CD14-positive monocyte (primary cell): ENCODE measurements around the gene ZNF334. TPM values are rescaled to one million over a fixed set of nuclear protein-coding genes. Genes with fewer than 3 reads are reported as not detected.

Experiments
- DNase-seq, 3 donors: peaks; one replicate each; pipeline ENCODE4 v3.0.0-alpha.2; 2011 to 2022
- H2AFZ ChIP-seq: 2 replicates; pipeline ENCODE4 v1.6.0; 2012; ENCODE audit warnings: mild to moderate bottlenecking, low read depth, low read length, inconsistent platforms; ENCODE audit not compliant: insufficient read depth, poor library complexity, severe bottlenecking
- H3K27ac ChIP-seq, 2 donors: 1 replicate in 1 of 2; 2 replicates in 1 of 2; pipeline ENCODE4 v1.5.1; 2012 to 2013; ENCODE audit warnings: low read length in 2 of 2, control low read depth in 1 of 2, inconsistent platforms in 1 of 2, low read depth in 1 of 2, mild to moderate bottlenecking in 1 of 2
- H3K27me3 ChIP-seq, 2 donors: one replicate each; pipeline versions ENCODE4 v1.6.0 to v1.6.1; 2011 to 2013; ENCODE audit warnings: low read length in 2 of 2; ENCODE audit not compliant: control insufficient read depth in 2 of 2, insufficient read depth in 2 of 2
- H3K36me3 ChIP-seq, 2 donors: replicated peaks in 1 of 2; 1 replicate in 1 of 2; 2 replicates in 1 of 2; pipeline versions ENCODE4 v1.5.1 to v1.6.1; 2012 to 2013; ENCODE audit warnings: low read length in 2 of 2, control low read depth in 1 of 2, inconsistent platforms in 1 of 2, mild to moderate bottlenecking in 1 of 2; ENCODE audit not compliant: insufficient read depth in 2 of 2, control insufficient read depth in 1 of 2
- H3K4me1 ChIP-seq, 2 donors: 1 replicate in 1 of 2; 2 replicates in 1 of 2; pipeline versions ENCODE4 v1.5.1 to v1.6.1; 2012 to 2013; ENCODE audit warnings: low read length in 2 of 2, control low read depth in 1 of 2, inconsistent platforms in 1 of 2, mild to moderate bottlenecking in 1 of 2, moderate library complexity in 1 of 2; ENCODE audit not compliant: insufficient read depth in 2 of 2, control insufficient read depth in 1 of 2
- H3K4me2 ChIP-seq: replicated peaks from 2 replicates; pipeline ENCODE3; 2012; ENCODE audit warnings: low read length, moderate library complexity, mild to moderate bottlenecking; ENCODE audit not compliant: poor library complexity, severe bottlenecking; ENCODE audit errors: extremely low read depth
- H3K4me3 ChIP-seq, 3 experiments: fragments of 200-600 bp in 1 of 3; sonication (generic) in 1 of 3; replicated peaks in 1 of 3; 1 replicate in 2 of 3; 2 replicates in 1 of 3; pipeline ENCODE4 v1.5.1; 2011 to 2013; ENCODE audit warnings: low read length in 3 of 3, mild to moderate bottlenecking in 3 of 3, control low read depth in 2 of 3, low read depth in 2 of 3, inconsistent platforms in 1 of 3, moderate library complexity in 1 of 3
- H3K79me2 ChIP-seq: 2 replicates; pipeline ENCODE4 v1.6.0; 2012; ENCODE audit warnings: mild to moderate bottlenecking, control low read depth, inconsistent platforms, low read length, moderate library complexity; ENCODE audit not compliant: insufficient read depth
- H3K9ac ChIP-seq: 2 replicates; pipeline ENCODE4 v1.6.0; 2017; ENCODE audit warnings: low read length, mild to moderate bottlenecking; ENCODE audit not compliant: insufficient read depth, poor library complexity, severe bottlenecking
- H3K9me3 ChIP-seq, 2 donors: replicated peaks in 1 of 2; 1 replicate in 1 of 2; 2 replicates in 1 of 2; pipeline versions ENCODE4 v1.5.1 to v1.6.1; 2012 to 2013; ENCODE audit warnings: low read length in 2 of 2, control low read depth in 1 of 2; ENCODE audit not compliant: control insufficient read depth in 1 of 2, insufficient read depth in 1 of 2
- H4K20me1 ChIP-seq: 2 replicates; pipeline ENCODE4 v1.6.0; 2012; ENCODE audit warnings: mild to moderate bottlenecking, low read length, control low read depth, moderate library complexity; ENCODE audit not compliant: insufficient read depth
- H3K27ac Mint-ChIP-seq, 7 donors: one replicate each; pipeline ENCODE4 v1.8.0; 2020; ENCODE audit warnings: mild to moderate bottlenecking in 7 of 7, mixed read lengths in 7 of 7, moderate library complexity in 6 of 7, inconsistent platforms in 2 of 7
- H3K27me3 Mint-ChIP-seq, 3 donors: one replicate each; pipeline ENCODE4 v1.8.0; 2021 to 2022; ENCODE audit warnings: low read depth in 3 of 3, mild to moderate bottlenecking in 3 of 3, mixed read lengths in 3 of 3, moderate library complexity in 3 of 3, inconsistent platforms in 1 of 3
- H3K36me3 Mint-ChIP-seq, 2 donors: one replicate each; pipeline ENCODE4 v1.8.0; 2020; ENCODE audit warnings: mixed read lengths in 2 of 2, inconsistent platforms in 1 of 2, mild to moderate bottlenecking in 1 of 2
- H3K4me1 Mint-ChIP-seq: one replicate; pipeline ENCODE4 v1.8.0; 2020; ENCODE audit warnings: mild to moderate bottlenecking, mixed read lengths
- H3K4me3 Mint-ChIP-seq, 2 donors: one replicate each; pipeline ENCODE4 v1.8.0; 2020; ENCODE audit warnings: mild to moderate bottlenecking in 2 of 2, mixed read lengths in 2 of 2, moderate library complexity in 1 of 2
- H3K9me3 Mint-ChIP-seq, 7 donors: one replicate each; pipeline ENCODE4 v1.8.0; 2020 to 2022; ENCODE audit warnings: mixed read lengths in 7 of 7, mild to moderate bottlenecking in 6 of 7, moderate library complexity in 6 of 7, inconsistent platforms in 2 of 7
- WGBS: methylation state at CpG from one replicate; pipeline ENCODE4 v1.1.5; 2013; ENCODE audit warnings: missing lambda C conversion rate; ENCODE audit not compliant: insufficient coverage; 5-methylcytosine and 5-hydroxymethylcytosine counted together
- intact Hi-C, 2 donors: fragments of 100-400 bp; cut with micrococcal nuclease; formaldehyde crosslinking; loops; one replicate each; pipeline versions ENCODE4 v1.15.0 to v1.15.1; 2023
- polyA plus RNA-seq, 3 donors: library from polyadenylated mRNA; depleted of rRNA in 1 of 3; unstranded in 2 of 3; stranded (reverse) in 1 of 3; fragments of 300-500 nt in 2 of 3; fragments of >200 nt in 1 of 3; fragmentation: Illumina TruSeq in 2 of 3; gene quantifications; 1 replicate in 2 of 3; 2 replicates in 1 of 3; pipeline ENCODE4 v1.2.3, GENCODE V29; 2012 to 2021
- TF ChIP-seq, protein P1 (sequence below): fragments of 200-600 bp; IDR thresholded peaks from one replicate; pipeline ENCODE4 v1.8.0; 2022; ENCODE audit warnings: antibody characterized with exemption, mild to moderate bottlenecking

ZNF334 gene
- polyA plus RNA-seq, 3 donors = 0.04 TPM; not detected in 2

DNA sequence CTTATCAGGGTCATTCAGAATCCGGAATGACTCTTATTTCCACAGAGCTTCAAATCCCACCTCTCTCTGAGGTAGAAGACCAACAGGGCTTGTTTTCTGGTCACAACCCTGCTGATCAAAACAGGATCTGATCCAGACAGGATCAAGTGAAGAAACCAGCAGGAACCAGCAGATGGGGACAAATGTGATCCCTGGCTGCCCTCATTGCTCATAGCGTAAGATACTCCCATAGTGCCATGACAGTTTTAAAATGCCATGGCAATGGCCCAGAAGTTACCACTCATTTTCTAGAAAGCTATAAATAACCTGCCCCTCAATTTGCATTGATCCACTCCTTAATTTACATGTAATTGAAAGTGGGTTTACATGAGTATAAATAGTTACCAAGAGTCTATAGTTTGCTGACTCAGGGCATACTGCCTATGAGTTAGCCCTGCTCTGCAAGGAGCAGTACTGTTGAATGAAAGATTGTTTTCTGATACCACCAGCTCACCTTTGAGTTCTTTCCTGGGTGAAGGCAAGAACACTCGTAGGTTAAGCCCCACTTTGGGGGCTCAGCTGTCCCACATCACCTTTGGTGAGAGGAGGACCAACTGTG, 6.2 kb upstream of the ZNF334 start:
- H2AFZ ChIP-seq = no peak overlapping the region
- Mint-ChIP-seq H3K4me3 (no peak overlapping the region), H3K9me3 (peaks cover 0 to 4% (median 0%) of the 10 kb centered on the region in 7 donors), H3K27ac (peak overlapping the region in 1 of 7 donors; percentile 6), H3K36me3 (no peaks in the 10 kb centered on the region), H3K4me1 (peaks cover 2% of the 10 kb centered on the region), H3K27me3 (peaks cover 3 to 5% (median 4%) of the 10 kb centered on the region in 3 donors)
- whole genome bisulfite sequencing = 92% methylated on average over 2 of the region's 3 CpGs
- DNase-seq = no peak
- no peak overlapping the region for H3K27ac ChIP-seq
- TF ChIP-seq, protein P1, sequence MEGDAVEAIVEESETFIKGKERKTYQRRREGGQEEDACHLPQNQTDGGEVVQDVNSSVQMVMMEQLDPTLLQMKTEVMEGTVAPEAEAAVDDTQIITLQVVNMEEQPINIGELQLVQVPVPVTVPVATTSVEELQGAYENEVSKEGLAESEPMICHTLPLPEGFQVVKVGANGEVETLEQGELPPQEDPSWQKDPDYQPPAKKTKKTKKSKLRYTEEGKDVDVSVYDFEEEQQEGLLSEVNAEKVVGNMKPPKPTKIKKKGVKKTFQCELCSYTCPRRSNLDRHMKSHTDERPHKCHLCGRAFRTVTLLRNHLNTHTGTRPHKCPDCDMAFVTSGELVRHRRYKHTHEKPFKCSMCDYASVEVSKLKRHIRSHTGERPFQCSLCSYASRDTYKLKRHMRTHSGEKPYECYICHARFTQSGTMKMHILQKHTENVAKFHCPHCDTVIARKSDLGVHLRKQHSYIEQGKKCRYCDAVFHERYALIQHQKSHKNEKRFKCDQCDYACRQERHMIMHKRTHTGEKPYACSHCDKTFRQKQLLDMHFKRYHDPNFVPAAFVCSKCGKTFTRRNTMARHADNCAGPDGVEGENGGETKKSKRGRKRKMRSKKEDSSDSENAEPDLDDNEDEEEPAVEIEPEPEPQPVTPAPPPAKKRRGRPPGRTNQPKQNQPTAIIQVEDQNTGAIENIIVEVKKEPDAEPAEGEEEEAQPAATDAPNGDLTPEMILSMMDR = no peak
- H3K36me3 ChIP-seq = no peaks in the 10 kb centered on the region
- no peak overlapping the region for H3K4me2 ChIP-seq
- H3K4me3 ChIP-seq = no peak overlapping the region
- H3K27me3 ChIP-seq = peaks cover 0 to 3% of the 10 kb centered on the region in 2 donors
- intact Hi-C loops = loop anchor here (2.0 to 5.0 kb wide), 2 partner anchors 43 to 161 kb away; no protein-coding TSS in a partner anchor
- H3K9ac ChIP-seq = no peak overlapping the region
- H4K20me1 ChIP-seq = no peaks in the 10 kb centered on the region
- no peaks in the 10 kb centered on the region for H3K79me2 ChIP-seq
- peaks cover 0 to 3% of the 10 kb centered on the region in 2 donors for H3K9me3 ChIP-seq
- H3K4me1 ChIP-seq = no peaks in the 10 kb centered on the region

DNA sequence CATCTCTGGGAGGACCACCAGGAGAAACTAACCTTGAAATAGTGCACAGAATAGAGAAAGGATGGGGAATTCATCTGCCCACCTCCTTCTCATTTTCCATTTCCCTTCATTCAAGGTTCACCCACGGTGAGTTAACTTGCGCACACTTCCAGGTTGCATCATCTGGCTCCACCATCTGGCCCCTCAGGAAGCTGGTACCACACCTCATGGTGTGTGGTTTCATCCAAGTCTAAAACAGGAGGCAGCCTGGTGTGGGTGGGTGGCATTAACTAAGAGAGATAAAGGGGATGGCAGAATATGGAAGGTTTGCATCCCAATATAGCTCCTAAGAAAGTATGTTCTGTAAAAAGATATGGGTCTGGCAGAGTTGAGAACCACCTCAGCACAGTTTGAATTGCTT, 3.8 kb downstream of the ZNF334 start:
- Mint-ChIP-seq H3K27ac (no peak overlapping the region), H3K9me3 (peaks cover 0 to 10% (median 2%) of the 10 kb centered on the region in 7 donors), H3K4me1 (peaks cover 14% of the 10 kb centered on the region), H3K4me3 (no peak overlapping the region), H3K36me3 (no peaks in the 10 kb centered on the region), H3K27me3 (peaks cover 3 to 19% (median 7%) of the 10 kb centered on the region in 3 donors)
- Histone ChIP-seq H3K9ac (no peak overlapping the region), H3K36me3 (no peaks in the 10 kb centered on the region), H3K27me3 (peaks cover 2 to 12% of the 10 kb centered on the region in 2 donors), H3K4me2 (no peak overlapping the region), H4K20me1 (no peaks in the 10 kb centered on the region), H3K9me3 (no peaks in the 10 kb centered on the region), H3K4me3 (no peak overlapping the region), H3K79me2 (no peaks in the 10 kb centered on the region), H2AFZ (no peak overlapping the region), H3K27ac (no peak overlapping the region), H3K4me1 (peaks cover 8 to 11% of the 10 kb centered on the region in 2 donors)
- TF ChIP-seq, protein P1 = no peak
- no CpG with 5 or more reads among the region's 2 CpGs for WGBS
- no peak for DNase-seq
- intact Hi-C loops = no loop called here
